ENCODE measurements around the gene HPS4.

DNA sequence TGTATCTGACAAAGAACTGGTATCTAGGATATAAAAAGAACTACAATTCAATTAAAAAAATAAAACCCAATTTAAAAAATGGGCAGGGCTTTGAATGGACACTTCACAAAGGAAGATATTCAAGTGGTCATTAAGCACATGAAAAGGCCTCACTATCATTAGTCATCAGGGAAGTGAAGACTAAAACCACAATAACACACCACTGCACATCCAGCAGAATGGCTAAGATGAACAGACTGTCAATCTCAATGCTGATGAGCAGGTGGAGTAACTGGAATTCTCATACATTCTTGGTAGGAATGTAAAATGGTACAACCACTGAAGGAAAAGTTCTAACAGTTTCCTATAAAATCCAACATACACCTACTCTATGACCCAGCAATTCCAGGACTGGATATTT lies 8.9 kb downstream of the HPS4 start:
- no peak for TF ChIP-seq POLR2A (IDR thresholded peaks at IDR 0.05; ENCODE audit: low read depth, low read length)
- no peak for TF ChIP-seq POU2F2 (IDR thresholded peaks at IDR 0.05; ENCODE audit: low read depth, low read length)
- no peak for TF ChIP-seq TAF1 (IDR thresholded peaks at IDR 0.05; ENCODE audit: low read depth, low read length)
- no peak for TF ChIP-seq POLR2AphosphoS5 (IDR thresholded peaks at IDR 0.05; ENCODE audit: low read depth, low read length)
